ENCODE results near the gene DALRD3.
A peak's percentile ranks its signal among the peaks of the same experiment; 100 is the strongest.

Gene DALRD3

DNA sequence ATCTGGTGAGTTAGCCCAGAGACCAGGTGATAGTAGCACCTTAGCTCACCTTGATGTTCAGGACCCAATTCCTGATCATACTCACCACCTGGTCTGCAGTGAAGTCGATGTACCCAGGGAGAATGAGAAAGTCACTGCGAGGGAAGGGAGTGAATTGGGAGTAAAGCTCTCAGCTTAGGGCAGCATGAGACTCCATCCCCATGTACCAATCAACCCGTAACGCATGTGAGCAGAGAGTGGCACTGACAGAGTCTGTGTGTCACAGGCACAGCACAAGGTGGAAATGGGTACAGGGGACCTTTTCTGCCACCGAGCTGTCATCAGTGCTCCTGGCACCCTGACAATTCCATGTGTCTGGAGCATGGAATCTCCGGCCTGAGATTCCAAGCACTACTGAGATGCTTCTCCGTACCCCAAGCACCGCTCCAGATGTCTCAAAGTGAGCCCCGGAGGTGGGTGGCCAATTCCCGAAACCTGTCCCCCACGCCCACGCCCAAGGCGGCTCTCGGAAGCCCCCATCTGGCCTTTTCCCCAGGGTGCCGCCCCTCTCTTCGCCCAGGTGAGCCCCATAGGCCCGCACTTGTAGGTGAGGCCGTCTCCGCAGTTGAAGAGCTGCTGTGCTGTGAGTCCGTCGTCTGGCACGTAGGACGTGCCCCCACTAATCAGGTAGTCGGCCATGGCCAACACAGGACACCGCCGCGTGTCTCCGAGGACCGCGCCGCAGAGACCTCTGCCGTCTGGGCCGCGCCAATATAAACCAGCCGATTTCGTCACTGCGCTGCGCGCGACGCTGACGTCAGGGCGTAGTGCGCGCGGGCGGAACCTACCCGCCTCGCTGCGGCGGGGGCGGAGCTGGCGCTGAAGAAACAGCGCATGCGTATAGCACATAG is 10.5 kb upstream of the DALRD3 start, which contains the start of gene IMPDH2:
IMPDH2 (minus strand) TSS at position 726 of the 890 bp plus-strand sequence; CDS start at position 678, 48 bp downstream.
- Histone ChIP-seq H3K4me3 (peak within 1 kb of the TSS; percentile 63 to 86), H3K27me3 (no peaks in the 10 kb centered on the region), H3K36me3 (peaks cover 38 to 77% (median 59%) of the 10 kb centered on the region in 3 donors), H3K9me3 (no peaks in the 10 kb centered on the region), H3K27ac (peak within 1 kb of the TSS; percentile 96), H3K4me1 (peaks cover 0 to 19% (median 14%) of the 10 kb centered on the region in 4 donors)
- TF ChIP-seq, protein P1, sequence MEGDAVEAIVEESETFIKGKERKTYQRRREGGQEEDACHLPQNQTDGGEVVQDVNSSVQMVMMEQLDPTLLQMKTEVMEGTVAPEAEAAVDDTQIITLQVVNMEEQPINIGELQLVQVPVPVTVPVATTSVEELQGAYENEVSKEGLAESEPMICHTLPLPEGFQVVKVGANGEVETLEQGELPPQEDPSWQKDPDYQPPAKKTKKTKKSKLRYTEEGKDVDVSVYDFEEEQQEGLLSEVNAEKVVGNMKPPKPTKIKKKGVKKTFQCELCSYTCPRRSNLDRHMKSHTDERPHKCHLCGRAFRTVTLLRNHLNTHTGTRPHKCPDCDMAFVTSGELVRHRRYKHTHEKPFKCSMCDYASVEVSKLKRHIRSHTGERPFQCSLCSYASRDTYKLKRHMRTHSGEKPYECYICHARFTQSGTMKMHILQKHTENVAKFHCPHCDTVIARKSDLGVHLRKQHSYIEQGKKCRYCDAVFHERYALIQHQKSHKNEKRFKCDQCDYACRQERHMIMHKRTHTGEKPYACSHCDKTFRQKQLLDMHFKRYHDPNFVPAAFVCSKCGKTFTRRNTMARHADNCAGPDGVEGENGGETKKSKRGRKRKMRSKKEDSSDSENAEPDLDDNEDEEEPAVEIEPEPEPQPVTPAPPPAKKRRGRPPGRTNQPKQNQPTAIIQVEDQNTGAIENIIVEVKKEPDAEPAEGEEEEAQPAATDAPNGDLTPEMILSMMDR (IDR thresholded peaks at IDR 0.05), result no peak
- intact Hi-C loops (cut with DNase I; ENCODE audit: low total_unique reads), result no loop called here
- DNase-seq, result peak; percentile 91 to 95

DNA sequence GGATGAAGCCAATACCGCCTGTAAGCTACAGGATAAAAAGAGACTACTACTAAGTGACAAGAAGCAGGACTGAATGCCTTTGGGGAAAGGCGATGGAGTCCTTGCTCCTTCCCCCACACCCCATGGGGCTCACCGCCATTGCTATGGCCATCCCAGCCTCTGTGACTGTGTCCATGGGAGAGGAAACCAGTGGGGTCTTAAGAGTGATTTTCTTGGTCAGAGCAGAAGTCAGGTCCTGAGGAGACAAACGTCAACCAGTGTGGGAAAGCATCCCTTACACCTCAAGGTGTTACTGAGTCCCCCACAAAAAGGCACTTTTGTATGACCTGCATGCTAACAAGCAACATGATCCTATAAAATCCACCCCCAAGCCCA is 9.9 kb upstream of the DALRD3 start:
- no peak for DNase-seq

GRCh38 chr3:49027634-49028033 is 9.3 kb upstream of the DALRD3 start:
- intact Hi-C loops (cut with DNase I; ENCODE audit: low total_unique reads), result no loop called here
- Histone ChIP-seq H3K9me3 (no peaks in the 10 kb centered on the region), H3K27me3 (no peaks in the 10 kb centered on the region), H3K4me1 (peaks cover 0 to 28% (median 23%) of the 10 kb centered on the region in 4 donors), H3K36me3 (peaks cover 40 to 78% (median 59%) of the 10 kb centered on the region in 3 donors), H3K27ac (peak overlapping the region in 1 of 2 donors; percentile 96), H3K4me3 (no peak overlapping the region)
- no peak for DNase-seq
- TF ChIP-seq, protein P1 (IDR thresholded peaks at IDR 0.05), result no peak

More for the DNA sequence above, 9.9 kb upstream of the DALRD3 start:
- peaks cover 42 to 78% (median 61%) of the 10 kb centered on the region in 3 donors for H3K36me3 ChIP-seq
- H3K27me3 ChIP-seq, result no peaks in the 10 kb centered on the region
- peaks cover 0 to 21% (median 16%) of the 10 kb centered on the region in 4 donors for H3K4me1 ChIP-seq
- H3K9me3 ChIP-seq, result no peaks in the 10 kb centered on the region
- H3K4me3 ChIP-seq, result peak overlapping the region; percentile 63 to 86
- TF ChIP-seq, protein P1 (IDR thresholded peaks at IDR 0.05), result no peak
- peak overlapping the region; percentile 96 for H3K27ac ChIP-seq
- intact Hi-C loops (cut with DNase I; ENCODE audit: low total_unique reads), result no loop called here

- Histone ChIP-seq H3K4me1 (peaks cover 0 to 31% (median 24%) of the 10 kb centered on the region in 4 donors), H3K4me3 (no peak overlapping the region), H3K27me3 (no peaks in the 10 kb centered on the region), H3K9me3 (no peaks in the 10 kb centered on the region), H3K27ac (no peak overlapping the region), H3K36me3 (peaks cover 29 to 67% (median 48%) of the 10 kb centered on the region in 3 donors)
- DNase-seq, result no peak
- TF ChIP-seq, protein P1 (IDR thresholded peaks at IDR 0.05), result no peak
- intact Hi-C loops (cut with DNase I; ENCODE audit: low total_unique reads), result no loop called here
Observed at GRCh38 chr3:49026536-49026935, 8.2 kb upstream of the DALRD3 start.

- no peak for DNase-seq
- H3K27me3 ChIP-seq, result no peaks in the 10 kb centered on the region
- no peak overlapping the region for H3K27ac ChIP-seq
- H3K4me1 ChIP-seq, result peaks cover 0 to 31% (median 24%) of the 10 kb centered on the region in 4 donors
- intact Hi-C loops (cut with DNase I; ENCODE audit: low total_unique reads), result no loop called here
- H3K4me3 ChIP-seq, result no peak overlapping the region
- TF ChIP-seq, protein P1 (IDR thresholded peaks at IDR 0.05), result no peak
- H3K36me3 ChIP-seq, result peaks cover 24 to 62% (median 43%) of the 10 kb centered on the region in 3 donors
- H3K9me3 ChIP-seq, result no peaks in the 10 kb centered on the region
Observed at GRCh38 chr3:49025793-49026520, 7.6 kb upstream of the DALRD3 start.

Measured in tibial artery (tissue), 4 donors.